HepG2 (cell line): ENCODE results near the gene ZFAND6. TPM values are rescaled to one million over a fixed set of nuclear protein-coding genes. Genes with fewer than 3 reads are reported as not detected.
"Not testable (repeated sequence)": the region's sequence is repeated elsewhere in the genome, so short reads cannot be mapped to it uniquely, and the experiment has no call there.

ENCODE experiments used
- ATAC-seq: fragments of 200-7000 bp; cut with Tn5 transposase; 3 replicates; pipeline ENCODE4 v1.9.1; 2020; ENCODE audit warnings: mild to moderate bottlenecking, moderate library complexity
- BruUV-seq: library from RNA; stranded (reverse); fragments of 400-500 nt; replicated peaks from 2 replicates; lab custom pipeline; 2021; lab: Mats Ljungman, UMichigan
- CTCF ChIA-PET: fragments of 300-600 bp; formaldehyde crosslinking; extraction: SDS; loops from one replicate; lab custom pipeline; 2021; ENCODE audit warnings: low total read pairs, inconsistent platforms, low intra/inter-chr PET ratio; lab: Yijun Ruan, JAX
- POLR2A ChIA-PET: fragments of 350-600 bp; sonication (Branson Sonifier 250); formaldehyde crosslinking; loops from one replicate; lab custom pipeline; 2020; ENCODE audit warnings: antibody characterized with exemption, inconsistent platforms; lab: Yijun Ruan, JAX
- DNase-seq: peaks from one replicate; pipeline ENCODE4 v3.0.0-alpha.2; 2015; ENCODE audit warnings: low spot score
- FAIRE-seq: peaks from 3 replicates; lab custom pipeline; 2011; peaks lifted over from hg19 to GRCh38; lab: Jason Lieb, UNC
- H2AFZ ChIP-seq: one replicate; pipeline ENCODE4 v1.6.1; 2011; ENCODE audit warnings: low read length, inconsistent platforms
- H3K27ac ChIP-seq: fragments of 300-600 bp; 3 replicates; pipeline ENCODE4 v1.8.0; 2011; ENCODE audit warnings: mixed run types, mild to moderate bottlenecking, mixed read lengths, low read length, inconsistent platforms; ENCODE audit not compliant: insufficient read depth; ENCODE audit errors: extremely low read length
- H3K27me3 ChIP-seq, 2 experiments: fragments of 200-600 bp in 1 of 2; 2 replicates in 1 of 2; 3 replicates in 1 of 2; pipeline versions ENCODE4 v1.6.0 to v1.8.0; 2011; ENCODE audit warnings: low read length in 2 of 2, mild to moderate bottlenecking in 2 of 2, moderate library complexity in 2 of 2, inconsistent platforms in 1 of 2; ENCODE audit not compliant: insufficient read depth in 2 of 2, control insufficient read depth in 1 of 2
- H3K36me3 ChIP-seq, 2 experiments: fragments of 200-600 bp in 1 of 2; replicated peaks in 1 of 2; 2 replicates in 1 of 2; 3 replicates in 1 of 2; pipeline versions ENCODE4 v1.5.1 to v1.8.0; 2011; ENCODE audit warnings: low read length in 2 of 2, inconsistent platforms in 1 of 2; ENCODE audit not compliant: insufficient read depth in 2 of 2, control insufficient read depth in 1 of 2
- H3K4me1 ChIP-seq: 2 replicates; pipeline ENCODE4 v1.5.1; 2012; ENCODE audit warnings: low read length, inconsistent platforms; ENCODE audit not compliant: insufficient read depth
- H3K4me2 ChIP-seq: 2 replicates; pipeline ENCODE4 v1.6.0; 2011; ENCODE audit warnings: low read depth, low read length, inconsistent platforms
- H3K4me3 ChIP-seq, 3 experiments: fragments of 200-600 bp in 1 of 3; sonication (generic), shearing (Covaris generic) in 1 of 3; replicated peaks in 1 of 3; 2 replicates each; pipeline ENCODE4 v1.5.1; 2011 to 2016; ENCODE audit warnings: low read length in 3 of 3, inconsistent platforms in 2 of 3, low read depth in 2 of 3, mild to moderate bottlenecking in 2 of 3, control low read depth in 1 of 3, mixed read lengths in 1 of 3; ENCODE audit not compliant: insufficient read depth in 1 of 3
- H3K79me2 ChIP-seq: one replicate; pipeline ENCODE4 v1.6.1; 2011; ENCODE audit warnings: low read length, inconsistent platforms; ENCODE audit not compliant: insufficient read depth
- H3K9ac ChIP-seq: 2 replicates; pipeline ENCODE4 v1.6.0; 2011; ENCODE audit warnings: mild to moderate bottlenecking, low read depth, low read length, inconsistent platforms; ENCODE audit not compliant: insufficient read depth
- H3K9me3 ChIP-seq: 2 replicates; pipeline ENCODE4 v1.5.1; 2012; ENCODE audit warnings: mild to moderate bottlenecking, low read length
- H4K20me1 ChIP-seq: 2 replicates; pipeline ENCODE4 v1.6.0; 2011; ENCODE audit warnings: inconsistent platforms, mild to moderate bottlenecking, low read length, moderate library complexity; ENCODE audit not compliant: insufficient read depth
- GATA4 ChIP-seq: sonication (generic); IDR thresholded peaks from 2 replicates; pipeline ENCODE4 v1.6.1; 2016; ENCODE audit warnings: antibody characterized with exemption, low read depth, borderline replicate concordance
- POLR2AphosphoS2 ChIP-seq: IDR thresholded peaks from 2 replicates; pipeline ENCODE4 v1.6.1; 2011; ENCODE audit warnings: low read depth, low read length, improper control_type of control experiment
- ZC3H4 ChIP-seq: sonication (generic); formaldehyde crosslinking; IDR thresholded peaks from 2 replicates; pipeline ENCODE4 v1.4.0; 2020; ENCODE audit warnings: missing genetic modification reagents, borderline replicate concordance
- ZNF232 ChIP-seq: sonication (generic); formaldehyde crosslinking; IDR thresholded peaks from 2 replicates; pipeline ENCODE4 v1.4.0; 2020; ENCODE audit warnings: missing genetic modification reagents, borderline replicate concordance
- ZNF382 ChIP-seq: sonication (generic); formaldehyde crosslinking; IDR thresholded peaks from 2 replicates; pipeline ENCODE4 v1.5.0; 2020; ENCODE audit warnings: missing genetic modification reagents, mild to moderate bottlenecking, borderline replicate concordance
- ZSCAN9 ChIP-seq: IDR thresholded peaks from 2 replicates; pipeline ENCODE4 v1.6.1; 2016; ENCODE audit warnings: borderline replicate concordance
- ZZZ3 ChIP-seq: sonication (generic); formaldehyde crosslinking; IDR thresholded peaks from 2 replicates; pipeline ENCODE4 v1.4.0; 2020; ENCODE audit warnings: missing genetic modification reagents, mild to moderate bottlenecking, borderline replicate concordance
- WGBS: methylation state at CpG from one replicate; pipeline ENCODE4 v1.1.6; 2017; ENCODE audit warnings: low lambda C conversion rate; 5-methylcytosine and 5-hydroxymethylcytosine counted together
- in situ Hi-C: cut with HindIII; loops from 2 replicates; pipeline ENCODE4 v1.10.0; 2017; ENCODE audit warnings: low pct_unique_long_range_greater_than_20kb; ENCODE audit not compliant: extremely low pct_ligation_motif_present
- intact Hi-C: fragments of 100-400 bp; cut with micrococcal nuclease; formaldehyde crosslinking; loops from one replicate; pipeline ENCODE4 v1.10.0; 2022; ENCODE audit not compliant: unreplicated experiment
- polyA plus RNA-seq, 8 experiments: library from polyadenylated mRNA; depleted of rRNA in 3 of 8; stranded (reverse) in 7 of 8; unstranded in 1 of 8; fragments of >200 nt; fragmentation: Illumina TruSeq in 4 of 8; extraction: Trizol in 4 of 8; gene quantifications; 2 replicates each; pipeline versions ENCODE4 v1.2.1 to v1.2.3, GENCODE V29; 2011 to 2016; ENCODE audit warnings: low read depth in 4 of 8, missing spikeins in 1 of 8, mixed read lengths in 1 of 8; ENCODE audit not compliant: insufficient read depth in 1 of 8
- total RNA-seq, 5 experiments: library from RNA; depleted of rRNA; stranded (reverse); fragments of >200 nt; fragmentation: Illumina TruSeq; extraction: Trizol; gene quantifications; 2 replicates each; pipeline ENCODE4 v1.2.3, GENCODE V29; 2016; ENCODE audit warnings: low read depth in 1 of 5
- TF ChIP-seq, protein P1 (sequence below): sonication (generic); formaldehyde crosslinking; IDR thresholded peaks from 2 replicates; pipeline ENCODE4 v1.4.0; 2020; ENCODE audit warnings: missing genetic modification reagents, borderline replicate concordance
- TF ChIP-seq, protein P2 (sequence below): sonication (generic); formaldehyde crosslinking; IDR thresholded peaks from 2 replicates; pipeline ENCODE4 v1.8.1; 2023; ENCODE audit warnings: mild to moderate bottlenecking, missing genetic modification reagents, borderline replicate concordance

ZFAND6 gene
- total and polyA plus RNA-seq, 2 of the 13 experiments (the other 11 are each of a cell fraction or from before 2014, with no cell fraction given): 84.2 to 115 TPM

DNA sequence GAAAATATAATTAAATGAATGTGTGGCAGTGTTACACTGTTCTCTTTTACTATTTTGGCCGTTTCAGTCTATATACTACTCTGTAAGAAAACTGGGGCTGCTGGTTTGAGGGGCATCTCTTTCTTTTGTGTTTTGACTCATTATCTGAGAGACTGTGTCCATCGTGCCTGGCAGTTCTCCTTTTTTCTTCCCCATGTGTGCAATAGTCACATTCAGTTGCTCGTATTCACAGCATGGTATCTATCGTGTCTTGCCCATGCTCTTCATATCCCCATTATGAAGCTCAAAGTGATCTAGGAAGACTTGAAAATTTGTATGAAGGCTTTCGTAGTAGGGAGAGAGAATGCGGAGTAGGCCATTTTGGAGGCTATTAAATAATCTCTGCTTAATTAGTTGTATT is 63.6 kb downstream of the ZFAND6 start (continued):
- TF ChIP-seq, protein P1, sequence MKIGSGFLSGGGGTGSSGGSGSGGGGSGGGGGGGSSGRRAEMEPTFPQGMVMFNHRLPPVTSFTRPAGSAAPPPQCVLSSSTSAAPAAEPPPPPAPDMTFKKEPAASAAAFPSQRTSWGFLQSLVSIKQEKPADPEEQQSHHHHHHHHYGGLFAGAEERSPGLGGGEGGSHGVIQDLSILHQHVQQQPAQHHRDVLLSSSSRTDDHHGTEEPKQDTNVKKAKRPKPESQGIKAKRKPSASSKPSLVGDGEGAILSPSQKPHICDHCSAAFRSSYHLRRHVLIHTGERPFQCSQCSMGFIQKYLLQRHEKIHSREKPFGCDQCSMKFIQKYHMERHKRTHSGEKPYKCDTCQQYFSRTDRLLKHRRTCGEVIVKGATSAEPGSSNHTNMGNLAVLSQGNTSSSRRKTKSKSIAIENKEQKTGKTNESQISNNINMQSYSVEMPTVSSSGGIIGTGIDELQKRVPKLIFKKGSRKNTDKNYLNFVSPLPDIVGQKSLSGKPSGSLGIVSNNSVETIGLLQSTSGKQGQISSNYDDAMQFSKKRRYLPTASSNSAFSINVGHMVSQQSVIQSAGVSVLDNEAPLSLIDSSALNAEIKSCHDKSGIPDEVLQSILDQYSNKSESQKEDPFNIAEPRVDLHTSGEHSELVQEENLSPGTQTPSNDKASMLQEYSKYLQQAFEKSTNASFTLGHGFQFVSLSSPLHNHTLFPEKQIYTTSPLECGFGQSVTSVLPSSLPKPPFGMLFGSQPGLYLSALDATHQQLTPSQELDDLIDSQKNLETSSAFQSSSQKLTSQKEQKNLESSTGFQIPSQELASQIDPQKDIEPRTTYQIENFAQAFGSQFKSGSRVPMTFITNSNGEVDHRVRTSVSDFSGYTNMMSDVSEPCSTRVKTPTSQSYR (CRISPR knock-in tag): no peak
- TF ChIP-seq, protein P2, sequence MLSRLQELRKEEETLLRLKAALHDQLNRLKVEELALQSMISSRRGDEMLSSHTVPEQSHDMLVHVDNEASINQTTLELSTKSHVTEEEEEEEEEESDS (CRISPR knock-in tag): no peak
- TF ChIP-seq POLR2AphosphoS2 (no peak), ZNF382 (CRISPR knock-in tag) (no peak), ZSCAN9 (CRISPR knock-in tag) (no peak), ZC3H4 (CRISPR knock-in tag) (no peak), ZZZ3 (CRISPR knock-in tag) (no peak), ZNF232 (no peak), GATA4 (no peak)
- TF ChIP-seq, all 625 proteins: peak for 0

DNA sequence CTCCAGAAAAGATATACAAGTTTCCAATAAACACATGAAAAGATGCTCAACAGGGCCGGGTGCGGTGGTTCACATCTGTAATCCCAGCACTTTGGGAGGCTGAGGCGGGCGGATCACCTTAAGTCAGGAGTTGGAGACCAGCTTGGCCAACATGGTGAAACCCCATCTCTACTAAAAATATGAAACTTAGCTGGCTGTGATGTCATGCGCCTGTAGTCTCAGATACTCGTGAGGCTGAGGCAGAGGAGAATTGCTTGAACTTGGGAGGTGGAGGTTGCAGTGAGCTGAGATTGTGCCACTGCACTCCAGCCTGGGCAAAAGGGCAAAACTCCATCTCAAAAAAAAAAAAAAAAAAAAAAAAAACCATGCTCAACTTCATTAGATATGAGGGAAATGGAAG is 67.8 kb downstream of the ZFAND6 start:
- in situ Hi-C loops, H3K27me3 ChIP-seq, POLR2A ChIA-PET, H2AFZ ChIP-seq, H3K4me2 ChIP-seq, ATAC-seq, intact Hi-C loops, H3K79me2 ChIP-seq, H4K20me1 ChIP-seq, H3K9ac ChIP-seq, DNase-seq, CTCF ChIA-PET, H3K9me3 ChIP-seq, H3K27ac ChIP-seq, H3K4me1 ChIP-seq, H3K4me3 ChIP-seq, FAIRE-seq, BruUV-seq: not testable (repeated sequence)
- WGBS: 97% methylated on average over 6 of the region's 6 CpGs
- peaks cover 6 to 20% of the 10 kb centered on the region in 2 experiments; a peak in 4 of 5 replicates for H3K36me3 ChIP-seq
